HG03575 (cell line): ENCODE data around the gene MEN1.

ENCODE experiments used
- ATAC-seq: cut with Tn5 transposase; IDR thresholded peaks from one replicate; pipeline ENCODE4 v1.9.1; 2021; ENCODE audit not compliant: unreplicated experiment, insufficient number of reproducible peaks, low FRiP score; ENCODE audit errors: extremely low read depth

Gene MEN1

GRCh38 chr11:64755681-64756361 is 54.5 kb downstream of the MEN1 start:
- ATAC-seq, result no peak

- no peak for ATAC-seq
These were observed 55.3 kb downstream of the MEN1 start for GRCh38 chr11:64754919-64755662.

GRCh38 chr11:64754124-64754918 is 56.0 kb downstream of the MEN1 start:
- ATAC-seq, result no peak
